ENCODE data around the gene GPRIN3.

GPRIN3 gene

GRCh38 chr4:89287945-89288344 is 19.7 kb downstream of the GPRIN3 start:
- TF ChIP-seq CTCF (IDR thresholded peaks at IDR 0.05; ENCODE audit: low read depth, low read length, missing control alignments), result no peak
- Histone ChIP-seq H3K27ac (no peak overlapping the region), H3K36me3 (replicated peaks) (no peaks in the 10 kb centered on the region), H3K27me3 (replicated peaks) (no peaks in the 10 kb centered on the region), H3K4me3 (ENCODE audit: low read depth, low read length) (no peak overlapping the region)
- no peak for DNase-seq
- in situ Hi-C loops (cut with HindIII; ENCODE audit: low pct_ligation_motif_present, low sequenced_read_pairs), result no loop called here

GRCh38 chr4:89285745-89286144 is 21.9 kb downstream of the GPRIN3 start:
- H3K4me3 ChIP-seq (ENCODE audit: low read depth, low read length), result no peak overlapping the region
- in situ Hi-C loops (cut with HindIII; ENCODE audit: low pct_ligation_motif_present, low sequenced_read_pairs), result no loop called here
- no peaks in the 10 kb centered on the region for H3K27me3 ChIP-seq (replicated peaks)
- DNase-seq, result no peak
- no peaks in the 10 kb centered on the region for H3K36me3 ChIP-seq (replicated peaks)
- no peak overlapping the region for H3K27ac ChIP-seq
- no peak for TF ChIP-seq CTCF (IDR thresholded peaks at IDR 0.05; ENCODE audit: low read depth, low read length, missing control alignments)

- Histone ChIP-seq H3K36me3 (replicated peaks) (no peaks in the 10 kb centered on the region), H3K27me3 (replicated peaks) (no peaks in the 10 kb centered on the region), H3K27ac (no peak overlapping the region), H3K4me3 (ENCODE audit: low read depth, low read length) (no peak overlapping the region)
- no peak for DNase-seq
- TF ChIP-seq CTCF (IDR thresholded peaks at IDR 0.05; ENCODE audit: low read depth, low read length, missing control alignments), result no peak
- in situ Hi-C loops (cut with HindIII; ENCODE audit: low pct_ligation_motif_present, low sequenced_read_pairs), result no loop called here
Measured at GRCh38 chr4:89284828-89285227, 22.8 kb downstream of the GPRIN3 start.

GRCh38 chr4:89284020-89284424 is 23.6 kb downstream of the GPRIN3 start:
- no peak for TF ChIP-seq CTCF (IDR thresholded peaks at IDR 0.05; ENCODE audit: low read depth, low read length, missing control alignments)
- Histone ChIP-seq H3K27me3 (replicated peaks) (no peaks in the 10 kb centered on the region), H3K4me3 (ENCODE audit: low read depth, low read length) (no peak overlapping the region), H3K36me3 (replicated peaks) (no peaks in the 10 kb centered on the region), H3K27ac (no peak overlapping the region)
- DNase-seq, result no peak
- in situ Hi-C loops (cut with HindIII; ENCODE audit: low pct_ligation_motif_present, low sequenced_read_pairs), result no loop called here

GRCh38 chr4:89283226-89284009 is 24.2 kb downstream of the GPRIN3 start:
- in situ Hi-C loops (cut with HindIII; ENCODE audit: low pct_ligation_motif_present, low sequenced_read_pairs), result no loop called here
- TF ChIP-seq CTCF (IDR thresholded peaks at IDR 0.05; ENCODE audit: low read depth, low read length, missing control alignments), result no peak
- Histone ChIP-seq H3K4me3 (ENCODE audit: low read depth, low read length) (no peak overlapping the region), H3K27me3 (replicated peaks) (no peaks in the 10 kb centered on the region), H3K36me3 (replicated peaks) (no peaks in the 10 kb centered on the region), H3K27ac (no peak overlapping the region)
- peak; percentile 11 for DNase-seq

GRCh38 chr4:89279385-89279784 is 28.2 kb downstream of the GPRIN3 start:
- no peak for TF ChIP-seq CTCF (IDR thresholded peaks at IDR 0.05; ENCODE audit: low read depth, low read length, missing control alignments)
- H3K27ac ChIP-seq, result no peak overlapping the region
- no peak overlapping the region for H3K4me3 ChIP-seq (ENCODE audit: low read depth, low read length)
- DNase-seq, result no peak
- in situ Hi-C loops (cut with HindIII; ENCODE audit: low pct_ligation_motif_present, low sequenced_read_pairs), result no loop called here
- no peaks in the 10 kb centered on the region for H3K27me3 ChIP-seq (replicated peaks)
- no peaks in the 10 kb centered on the region for H3K36me3 ChIP-seq (replicated peaks)

Measured in brain microvascular endothelial cell (primary cell).